Sigmoid colon (tissue), 7 donors: ENCODE results near the gene AKAP12. TPM values are rescaled to one million over a fixed set of nuclear protein-coding genes. Genes with fewer than 3 reads are reported as not detected.

Experiments
- DNase-seq: peaks from one replicate; pipeline ENCODE4 v3.0.0-alpha.2; 2019
- H3K27ac ChIP-seq, 4 donors: fragments of 200-600 bp; sonication (generic); one replicate each; pipeline ENCODE4 v1.5.1; 2016 to 2019; ENCODE audit warnings: mild to moderate bottlenecking in 1 of 4
- H3K27me3 ChIP-seq, 3 donors: fragments of 200-600 bp; sonication (generic); one replicate each; pipeline ENCODE4 v1.5.1; 2019; ENCODE audit warnings: mild to moderate bottlenecking in 1 of 3
- H3K36me3 ChIP-seq, 4 donors: fragments of 200-600 bp; sonication (generic); one replicate each; pipeline ENCODE4 v1.5.1; 2016 to 2019
- H3K4me1 ChIP-seq, 4 donors: fragments of 200-600 bp; sonication (generic); one replicate each; pipeline ENCODE4 v1.5.1; 2017 to 2019
- H3K4me3 ChIP-seq, 4 donors: fragments of 200-600 bp; sonication (generic); one replicate each; pipeline ENCODE4 v1.5.1; 2017 to 2019; ENCODE audit warnings: mild to moderate bottlenecking in 2 of 4, moderate library complexity in 1 of 4
- H3K9me3 ChIP-seq, 4 donors: fragments of 200-600 bp in 3 of 4; sonication (generic) in 3 of 4; one replicate each; pipeline versions ENCODE4 v1.5.1 to v1.6.1; 2013 to 2019
- CTCF ChIP-seq, 4 experiments: fragments of 450-650 bp in 3 of 4; fragments of 200-600 bp in 1 of 4; IDR thresholded peaks; one replicate each; pipeline ENCODE4 v1.5.1; 2016 to 2019; ENCODE audit warnings: antibody characterized with exemption in 4 of 4, mild to moderate bottlenecking in 3 of 4, moderate library complexity in 2 of 4
- EP300 ChIP-seq, 4 donors: sonication (generic); formaldehyde crosslinking; IDR thresholded peaks; one replicate each; pipeline ENCODE4 v1.6.1; 2017; ENCODE audit warnings: antibody characterized with exemption in 4 of 4
- POLR2A ChIP-seq, 2 donors: fragments of 450-650 bp; IDR thresholded peaks; one replicate each; pipeline ENCODE4 v1.6.1; 2016; ENCODE audit warnings: antibody characterized with exemption in 2 of 2, mild to moderate bottlenecking in 2 of 2, moderate library complexity in 2 of 2
- POLR2AphosphoS5 ChIP-seq, 4 donors: sonication (generic); formaldehyde crosslinking; IDR thresholded peaks; one replicate each; pipeline ENCODE4 v1.6.1; 2017; ENCODE audit warnings: antibody characterized with exemption in 4 of 4
- WGBS, 2 donors: extraction: QIAGEN DNeasy Blood & Tissue Kit; methylation state at CpG; one replicate each; pipeline ENCODE4 v1.1.7; 2013; 5-methylcytosine and 5-hydroxymethylcytosine counted together
- intact Hi-C: fragments of 100-400 bp; cut with DNase I; formaldehyde crosslinking; loops from one replicate; pipeline ENCODE4 v1.15.1; 2023
- polyA plus RNA-seq, 3 donors: library from polyadenylated mRNA; stranded (reverse); fragments of 200-250 nt; gene quantifications; one replicate each; pipeline ENCODE4 v1.2.3, GENCODE V29; 2013
- total RNA-seq, 4 donors: library from RNA; depleted of rRNA; stranded (reverse); fragments of >200 nt; gene quantifications; one replicate each; pipeline ENCODE4 v1.1.0, GENCODE V29; 2016
- donor health status: healthy with polysubstance abuse.
- donor health status: Bipolar disorder and iron deficiency.
- donor health status: healthy.

AKAP12 gene
- total and polyA plus RNA-seq, 7 donors = 1.2 to 244 (median 133) TPM

GRCh38 chr6:151323791-151324487 is 84.2 kb downstream of the AKAP12 start:
- intact Hi-C loops = loop anchor here (1.0 to 5.0 kb wide), 3 partner anchors 83 to 310 kb away; no protein-coding TSS in a partner anchor
- Histone ChIP-seq H3K4me1 (peaks cover 0 to 37% (median 27%) of the 10 kb centered on the region in 4 donors), H3K27ac (peak overlapping the region; percentile 71 to 93 (median 82)), H3K9me3 (no peaks in the 10 kb centered on the region), H3K36me3 (no peaks in the 10 kb centered on the region), H3K27me3 (no peaks in the 10 kb centered on the region), H3K4me3 (no peak overlapping the region)
- DNase-seq = peak; percentile 97
- no peak for TF ChIP-seq POLR2A (IDR thresholded peaks at IDR 0.05)
- peak; percentile 98 to 99 (median 98) for TF ChIP-seq CTCF (IDR thresholded peaks at IDR 0.05)
- TF ChIP-seq EP300 (IDR thresholded peaks at IDR 0.05) = peak in 3 of 4 donors; percentile 39 to 75 (median 71)
- peak; percentile 54 to 86 (median 72) for TF ChIP-seq POLR2AphosphoS5 (IDR thresholded peaks at IDR 0.05)
- 18 to 21% methylated on average over 12 of the region's 12 CpGs for WGBS, 2 donors

GRCh38 chr6:151324488-151324825 is 84.7 kb downstream of the AKAP12 start:
- H3K36me3 ChIP-seq = no peaks in the 10 kb centered on the region
- 29 to 37% methylated on average over 6 of the region's 6 CpGs for WGBS, 2 donors
- no peaks in the 10 kb centered on the region for H3K27me3 ChIP-seq
- no peak for DNase-seq
- H3K9me3 ChIP-seq = no peaks in the 10 kb centered on the region
- peak overlapping the region in 1 of 4 donors; percentile 61 for H3K4me3 ChIP-seq
- peaks cover 0 to 37% (median 27%) of the 10 kb centered on the region in 4 donors for H3K4me1 ChIP-seq
- intact Hi-C loops = loop anchor here (1.0 to 5.0 kb wide), 3 partner anchors 83 to 310 kb away; no protein-coding TSS in a partner anchor
- H3K27ac ChIP-seq = peak overlapping the region; percentile 71 to 93 (median 82)
- TF ChIP-seq CTCF (IDR thresholded peaks at IDR 0.05) (peak in 2 of 4 experiments; percentile 13), POLR2AphosphoS5 (IDR thresholded peaks at IDR 0.05) (no peak)

DNA sequence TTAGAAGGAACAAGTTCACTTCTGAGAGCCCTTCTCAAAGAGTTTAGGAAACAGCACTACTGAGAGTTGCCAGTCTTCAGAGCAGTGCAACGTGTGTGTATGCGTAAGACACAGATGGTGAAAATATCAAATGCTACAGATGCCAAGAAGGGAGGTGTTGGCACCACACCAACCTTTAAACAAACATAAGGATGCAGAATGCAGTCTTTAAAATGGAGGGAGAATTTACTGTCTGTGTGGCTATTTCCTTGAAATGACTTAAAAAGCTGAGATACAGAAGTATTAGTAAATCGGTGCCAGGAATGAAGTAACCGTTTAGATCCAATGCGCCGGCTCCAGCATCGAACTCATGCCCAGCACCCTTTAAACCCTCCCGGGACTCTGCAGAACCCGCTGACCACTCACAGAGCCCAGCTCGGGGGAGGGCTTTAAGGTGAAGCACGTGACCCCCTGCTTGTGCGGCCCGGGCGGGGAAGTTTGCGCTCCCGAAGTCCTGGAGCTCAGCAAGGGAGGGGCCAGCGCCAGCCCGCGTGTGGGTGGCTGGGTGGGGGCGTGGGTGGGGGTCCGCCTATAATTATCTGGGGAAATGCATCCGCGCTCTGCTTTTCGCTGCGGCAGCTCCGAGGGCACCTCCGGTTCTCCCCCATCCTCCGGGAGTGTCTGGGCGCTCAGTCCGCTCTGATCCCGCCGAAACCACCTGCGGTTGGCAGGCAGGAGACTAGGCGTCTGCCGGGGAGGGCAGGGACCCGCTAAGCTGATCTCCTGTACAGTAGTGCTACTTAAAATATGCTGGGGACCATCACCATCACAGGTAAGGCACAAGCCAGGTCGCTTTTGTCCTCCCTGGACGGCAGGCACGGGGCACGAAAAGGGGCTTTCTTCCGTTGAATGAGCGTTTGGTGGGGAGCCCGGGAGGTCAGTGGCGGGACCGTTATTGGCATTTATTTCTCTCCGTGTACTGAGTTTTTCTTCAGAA is 85.6 kb downstream of the AKAP12 start:
- DNase-seq = peak; percentile 92
- Histone ChIP-seq H3K4me3 (peak overlapping the region; percentile 43 to 65 (median 58)), H3K27me3 (no peaks in the 10 kb centered on the region), H3K27ac (peak overlapping the region; percentile 71 to 93 (median 82)), H3K36me3 (no peaks in the 10 kb centered on the region), H3K9me3 (no peaks in the 10 kb centered on the region), H3K4me1 (peaks cover 0 to 46% (median 33%) of the 10 kb centered on the region in 4 donors)
- no peak for TF ChIP-seq POLR2A (IDR thresholded peaks at IDR 0.05)
- peak in 3 of 4 donors; percentile 41 to 78 (median 57) for TF ChIP-seq POLR2AphosphoS5 (IDR thresholded peaks at IDR 0.05)
- no peak for TF ChIP-seq CTCF (IDR thresholded peaks at IDR 0.05)
- peak in 2 of 4 donors; percentile 14 to 32 for TF ChIP-seq EP300 (IDR thresholded peaks at IDR 0.05)
- intact Hi-C loops = no loop called here
- 3 to 5% methylated on average over 46 of the region's 46 CpGs for WGBS, 2 donors

GRCh38 chr6:151326116-151326825 is 86.5 kb downstream of the AKAP12 start:
- peak overlapping the region; percentile 43 to 65 (median 58) for H3K4me3 ChIP-seq
- H3K27ac ChIP-seq = peak overlapping the region; percentile 71 to 93 (median 82)
- H3K27me3 ChIP-seq = no peaks in the 10 kb centered on the region
- no peaks in the 10 kb centered on the region for H3K36me3 ChIP-seq
- peaks cover 0 to 52% (median 38%) of the 10 kb centered on the region in 4 donors for H3K4me1 ChIP-seq
- TF ChIP-seq POLR2AphosphoS5 (IDR thresholded peaks at IDR 0.05) (no peak), POLR2A (IDR thresholded peaks at IDR 0.05) (no peak), CTCF (IDR thresholded peaks at IDR 0.05) (no peak), EP300 (IDR thresholded peaks at IDR 0.05) (no peak)
- no peaks in the 10 kb centered on the region for H3K9me3 ChIP-seq
- DNase-seq = no peak
- intact Hi-C loops = no loop called here
- WGBS, 2 donors = 48 to 65% methylated on average over 8 of the region's 8 CpGs
